ENCODE measurements around the gene NHP2. TPM values are rescaled to one million over a fixed set of nuclear protein-coding genes. Genes with fewer than 3 reads are reported as not detected.

The NHP2 gene
- polyA plus RNA-seq, 3 donors, result 68.9 to 139 (median 108) TPM

DNA sequence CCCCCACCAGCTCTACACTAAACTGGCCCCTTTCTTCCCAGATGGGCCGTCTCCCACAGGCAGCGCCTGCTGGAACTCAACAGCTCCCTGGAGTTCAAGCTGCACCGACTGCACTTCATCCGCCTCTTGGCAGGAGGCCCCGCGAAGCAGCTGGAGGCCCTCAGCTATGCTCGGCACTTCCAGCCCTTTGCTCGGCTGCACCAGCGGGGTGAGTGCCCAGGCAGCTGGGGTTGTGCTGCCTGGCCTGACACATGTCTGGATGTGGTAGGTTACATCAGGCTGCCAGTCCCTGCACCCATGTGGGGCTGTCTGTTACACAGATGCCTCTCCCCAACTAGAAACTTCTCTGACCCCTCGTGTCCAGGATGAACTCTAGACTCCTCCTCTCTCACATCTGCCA is 9.8 kb downstream of the NHP2 start:
- Histone ChIP-seq H3K4me3 (replicated peaks in 1 of 3; ENCODE audit: low read depth in 2 of 3, low read length in 3 of 3) (no peak overlapping the region), H3K27ac (ENCODE audit: low read depth in 1 of 2, low read length in 2 of 2) (no peak overlapping the region), H3K9me3 (replicated peaks in 1 of 2; ENCODE audit: control insufficient read depth in 1 of 2, insufficient read depth in 1 of 2, low read length in 2 of 2) (no peaks in the 10 kb centered on the region), H4K20me1 (ENCODE audit: insufficient read depth, low read length) (peaks cover 9% of the 10 kb centered on the region), H3K27me3 (ENCODE audit: control insufficient read depth in 2 of 2, insufficient read depth in 2 of 2, low read length in 2 of 2) (no peaks in the 10 kb centered on the region), H2AFZ (ENCODE audit: insufficient read depth, low read depth, low read length, poor library complexity, severe bottlenecking) (no peak overlapping the region), H3K4me1 (ENCODE audit: control insufficient read depth in 1 of 2, insufficient read depth in 2 of 2, low read length in 2 of 2) (no peaks in the 10 kb centered on the region), H3K36me3 (replicated peaks in 1 of 2; ENCODE audit: control insufficient read depth in 1 of 2, insufficient read depth in 2 of 2, low read length in 2 of 2) (peaks cover 65 to 98% of the 10 kb centered on the region in 2 donors), H3K4me2 (replicated peaks; ENCODE audit: extremely low read depth, low read length, poor library complexity, severe bottlenecking) (no peak overlapping the region), H3K9ac (ENCODE audit: insufficient read depth, low read length, poor library complexity, severe bottlenecking) (no peak overlapping the region), H3K79me2 (ENCODE audit: insufficient read depth, low read length) (no peaks in the 10 kb centered on the region)
- no peak overlapping the region for H3K27ac Mint-ChIP-seq
- peaks cover 80 to 95% of the 10 kb centered on the region in 2 donors for H3K36me3 Mint-ChIP-seq
- DNase-seq, result no peak
- intact Hi-C loops (cut with micrococcal nuclease), result no loop called here
- no peaks in the 10 kb centered on the region for H3K27me3 Mint-ChIP-seq (ENCODE audit: low read depth in 3 of 3)
- no peaks in the 10 kb centered on the region for H3K9me3 Mint-ChIP-seq
- 95% methylated on average over 8 of the region's 10 CpGs for WGBS (ENCODE audit: insufficient coverage)
- H3K4me1 Mint-ChIP-seq, result no peaks in the 10 kb centered on the region
- TF ChIP-seq, protein P1, sequence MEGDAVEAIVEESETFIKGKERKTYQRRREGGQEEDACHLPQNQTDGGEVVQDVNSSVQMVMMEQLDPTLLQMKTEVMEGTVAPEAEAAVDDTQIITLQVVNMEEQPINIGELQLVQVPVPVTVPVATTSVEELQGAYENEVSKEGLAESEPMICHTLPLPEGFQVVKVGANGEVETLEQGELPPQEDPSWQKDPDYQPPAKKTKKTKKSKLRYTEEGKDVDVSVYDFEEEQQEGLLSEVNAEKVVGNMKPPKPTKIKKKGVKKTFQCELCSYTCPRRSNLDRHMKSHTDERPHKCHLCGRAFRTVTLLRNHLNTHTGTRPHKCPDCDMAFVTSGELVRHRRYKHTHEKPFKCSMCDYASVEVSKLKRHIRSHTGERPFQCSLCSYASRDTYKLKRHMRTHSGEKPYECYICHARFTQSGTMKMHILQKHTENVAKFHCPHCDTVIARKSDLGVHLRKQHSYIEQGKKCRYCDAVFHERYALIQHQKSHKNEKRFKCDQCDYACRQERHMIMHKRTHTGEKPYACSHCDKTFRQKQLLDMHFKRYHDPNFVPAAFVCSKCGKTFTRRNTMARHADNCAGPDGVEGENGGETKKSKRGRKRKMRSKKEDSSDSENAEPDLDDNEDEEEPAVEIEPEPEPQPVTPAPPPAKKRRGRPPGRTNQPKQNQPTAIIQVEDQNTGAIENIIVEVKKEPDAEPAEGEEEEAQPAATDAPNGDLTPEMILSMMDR (IDR thresholded peaks at IDR 0.05), result no peak
- H3K4me3 Mint-ChIP-seq, result no peak overlapping the region

DNA sequence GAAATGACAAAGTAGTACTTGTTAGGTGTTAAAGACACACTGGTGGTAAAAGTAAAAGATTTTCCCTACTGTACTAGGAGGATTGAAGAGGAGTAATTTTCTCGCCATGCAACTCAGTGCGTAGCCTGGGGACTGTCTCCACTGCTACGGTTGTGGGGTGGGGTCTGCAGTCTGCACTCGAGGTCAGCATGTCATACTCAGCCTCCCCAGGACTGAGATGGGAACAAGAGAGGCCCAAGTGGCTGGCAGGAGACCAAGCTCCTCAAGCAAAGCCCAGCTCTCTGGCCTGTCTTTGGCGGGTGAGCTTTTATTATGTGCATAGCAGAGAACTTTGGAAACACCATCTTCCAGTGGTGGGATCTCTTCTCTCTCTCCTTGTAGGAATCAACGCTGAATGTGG is 10.4 kb downstream of the NHP2 start:
- WGBS (ENCODE audit: insufficient coverage), result 97% methylated on average over 5 of the region's 6 CpGs
- Histone ChIP-seq H3K36me3 (replicated peaks in 1 of 2; ENCODE audit: control insufficient read depth in 1 of 2, insufficient read depth in 2 of 2, low read length in 2 of 2) (peaks cover 59 to 98% of the 10 kb centered on the region in 2 donors), H3K4me2 (replicated peaks; ENCODE audit: extremely low read depth, low read length, poor library complexity, severe bottlenecking) (no peak overlapping the region), H3K4me1 (ENCODE audit: control insufficient read depth in 1 of 2, insufficient read depth in 2 of 2, low read length in 2 of 2) (no peaks in the 10 kb centered on the region), H3K9me3 (replicated peaks in 1 of 2; ENCODE audit: control insufficient read depth in 1 of 2, insufficient read depth in 1 of 2, low read length in 2 of 2) (no peaks in the 10 kb centered on the region), H3K27me3 (ENCODE audit: control insufficient read depth in 2 of 2, insufficient read depth in 2 of 2, low read length in 2 of 2) (no peaks in the 10 kb centered on the region), H4K20me1 (ENCODE audit: insufficient read depth, low read length) (peaks cover 10% of the 10 kb centered on the region), H3K4me3 (replicated peaks in 1 of 3; ENCODE audit: low read depth in 2 of 3, low read length in 3 of 3) (no peak overlapping the region), H3K27ac (ENCODE audit: low read depth in 1 of 2, low read length in 2 of 2) (no peak overlapping the region), H3K79me2 (ENCODE audit: insufficient read depth, low read length) (no peaks in the 10 kb centered on the region), H3K9ac (ENCODE audit: insufficient read depth, low read length, poor library complexity, severe bottlenecking) (no peak overlapping the region), H2AFZ (ENCODE audit: insufficient read depth, low read depth, low read length, poor library complexity, severe bottlenecking) (no peak overlapping the region)
- no peak overlapping the region for H3K4me3 Mint-ChIP-seq
- intact Hi-C loops (cut with micrococcal nuclease), result no loop called here
- TF ChIP-seq, protein P1 (IDR thresholded peaks at IDR 0.05), result no peak
- H3K4me1 Mint-ChIP-seq, result no peaks in the 10 kb centered on the region
- H3K36me3 Mint-ChIP-seq, result peaks cover 79 to 95% of the 10 kb centered on the region in 2 donors
- H3K27me3 Mint-ChIP-seq (ENCODE audit: low read depth in 3 of 3), result no peaks in the 10 kb centered on the region
- no peak overlapping the region for H3K27ac Mint-ChIP-seq
- DNase-seq, result no peak
- no peaks in the 10 kb centered on the region for H3K9me3 Mint-ChIP-seq

Data from CD14-positive monocyte (primary cell).